GM19467 (cell line): Measurements from ENCODE around the gene DLGAP1.

ENCODE experiments used
- ATAC-seq: cut with Tn5 transposase; IDR thresholded peaks from one replicate; pipeline ENCODE4 v1.9.1; 2021; ENCODE audit warnings: mild to moderate bottlenecking, moderate library complexity; ENCODE audit not compliant: unreplicated experiment

The DLGAP1 gene

GRCh38 chr18:3836483-3837335, 618.4 kb downstream of the DLGAP1 start:
- ATAC-seq: no peak

GRCh38 chr18:3832025-3832638, 623.0 kb downstream of the DLGAP1 start:
- ATAC-seq: no peak

GRCh38 chr18:3830604-3831003, 624.5 kb downstream of the DLGAP1 start:
- ATAC-seq: no peak

DNA sequence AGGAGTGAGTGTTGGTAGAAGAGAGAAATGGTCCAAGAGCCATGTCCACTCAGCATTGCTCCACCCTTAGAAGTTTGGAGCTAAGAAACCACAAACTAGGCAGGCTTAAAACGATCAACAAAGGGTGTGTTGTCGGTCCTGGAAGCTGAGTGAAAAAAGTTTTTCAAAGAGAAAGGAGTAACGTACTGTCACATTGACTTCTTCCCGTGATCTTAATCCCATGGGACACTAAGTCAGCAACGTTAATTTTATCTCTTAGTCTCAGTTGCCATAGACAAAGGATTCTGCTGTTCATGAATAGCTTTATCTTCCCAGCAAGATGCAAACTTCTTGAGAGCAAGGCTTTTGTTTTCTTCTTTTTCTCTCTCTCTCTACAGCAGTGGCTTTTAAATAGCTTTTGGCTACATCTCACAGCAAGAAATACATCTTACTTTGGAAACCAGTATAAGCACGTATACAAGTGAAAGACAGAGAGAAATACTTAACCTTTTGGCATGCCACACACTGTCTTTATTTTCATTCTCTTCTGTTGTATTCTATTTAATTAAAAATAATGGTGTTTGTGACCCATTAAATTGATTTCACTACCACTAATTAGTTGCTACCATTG, 627.8 kb downstream of the DLGAP1 start:
- ATAC-seq: no peak

DNA sequence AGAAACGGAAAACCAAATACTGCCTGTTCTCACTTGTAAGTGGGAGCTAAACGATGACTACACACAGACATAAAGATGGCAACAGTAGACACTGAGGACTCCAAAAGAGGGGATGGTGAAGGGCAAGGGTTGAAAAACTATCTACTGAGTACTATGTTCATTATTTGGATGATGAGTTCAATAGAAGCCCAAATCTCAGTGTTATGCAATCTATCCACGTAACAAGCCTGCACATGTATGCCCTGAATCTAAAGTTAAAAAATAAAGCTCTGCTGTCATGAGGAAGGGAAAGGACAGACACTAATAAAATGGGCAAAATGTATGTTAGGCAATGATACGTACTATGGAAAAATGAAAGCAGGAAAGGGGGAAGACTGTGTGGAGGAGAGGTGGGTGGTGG, 629.1 kb downstream of the DLGAP1 start:
- no peak for ATAC-seq

DNA sequence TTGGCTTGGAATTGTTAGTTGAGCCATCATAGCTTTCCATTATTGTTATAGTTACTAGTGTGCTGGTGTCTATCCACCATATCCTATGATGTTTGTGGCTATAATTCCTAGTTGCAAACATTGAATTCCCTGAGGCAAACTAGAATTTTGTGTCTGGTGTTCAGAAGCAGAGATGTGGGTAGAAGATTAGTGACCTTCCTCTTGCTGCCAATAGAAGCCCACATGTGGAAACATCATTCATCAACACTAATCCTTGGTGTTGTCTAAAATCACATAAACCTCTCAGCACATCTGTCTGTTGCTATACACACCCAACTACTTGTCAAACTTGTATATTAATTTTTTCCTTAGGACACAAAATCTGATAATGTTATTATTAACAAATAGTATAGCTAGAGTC, 631.0 kb downstream of the DLGAP1 start:
- ATAC-seq: no peak

- ATAC-seq: no peak
These were observed 632.0 kb downstream of the DLGAP1 start for GRCh38 chr18:3823073-3823472.

DNA sequence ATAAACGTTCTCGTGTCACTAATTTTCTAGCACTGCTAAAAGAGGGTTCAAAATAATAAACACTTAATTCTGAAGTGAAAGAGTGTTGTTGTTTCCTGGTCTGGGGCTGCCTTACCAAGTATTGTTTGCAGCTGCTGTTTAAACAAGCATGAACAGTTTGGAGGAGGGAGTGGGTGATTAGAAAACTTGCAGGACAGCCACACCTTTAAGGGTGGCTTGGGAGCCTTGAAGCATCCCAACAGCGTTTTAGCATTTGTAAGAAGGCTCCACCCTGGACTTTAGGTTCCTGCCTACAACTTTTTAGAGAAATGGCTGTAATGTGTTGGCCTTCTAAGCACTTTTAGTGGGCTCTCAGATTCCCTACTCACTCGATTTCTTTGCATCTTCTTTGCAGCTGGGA, 633.6 kb downstream of the DLGAP1 start:
- no peak for ATAC-seq

- no peak for ATAC-seq
These were observed 635.1 kb downstream of the DLGAP1 start for GRCh38 chr18:3819961-3820360.

DNA sequence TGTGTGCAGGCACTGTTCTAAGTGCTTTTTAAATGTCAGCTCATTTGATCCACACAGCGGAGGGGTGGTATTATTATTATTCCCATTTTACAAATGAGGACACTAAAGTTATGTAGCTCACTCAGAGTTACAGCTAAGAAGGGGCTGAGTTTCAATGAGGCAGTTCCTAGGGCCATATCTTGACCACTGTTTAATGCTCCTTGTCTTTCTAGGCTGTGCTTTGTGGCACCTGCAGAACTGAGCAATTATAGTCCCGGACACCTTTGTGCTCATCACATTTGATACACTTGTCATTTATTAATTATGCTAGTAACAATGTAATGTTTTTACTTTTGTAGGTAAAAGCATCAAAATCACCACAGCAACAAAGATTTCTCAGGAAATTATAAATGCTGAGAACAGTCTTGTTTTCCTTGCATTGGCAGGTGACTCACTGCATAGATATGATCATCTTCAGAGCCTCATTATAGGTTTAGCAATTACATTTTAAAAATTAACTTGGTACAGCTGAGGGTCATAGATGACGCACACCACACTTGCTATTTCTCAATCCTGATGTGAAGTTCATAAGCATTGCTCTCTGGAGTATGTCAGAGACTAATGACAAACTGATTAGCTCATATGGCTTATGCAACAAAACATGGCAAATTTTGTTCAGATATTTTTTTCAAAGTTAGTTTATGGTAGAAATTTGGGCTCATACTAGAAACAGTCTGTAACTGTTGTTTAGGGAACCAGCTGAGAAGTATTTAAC, 638.3 kb downstream of the DLGAP1 start:
- no peak for ATAC-seq

- ATAC-seq: no peak
These were observed 639.1 kb downstream of the DLGAP1 start for GRCh38 chr18:3815991-3816390.

DNA sequence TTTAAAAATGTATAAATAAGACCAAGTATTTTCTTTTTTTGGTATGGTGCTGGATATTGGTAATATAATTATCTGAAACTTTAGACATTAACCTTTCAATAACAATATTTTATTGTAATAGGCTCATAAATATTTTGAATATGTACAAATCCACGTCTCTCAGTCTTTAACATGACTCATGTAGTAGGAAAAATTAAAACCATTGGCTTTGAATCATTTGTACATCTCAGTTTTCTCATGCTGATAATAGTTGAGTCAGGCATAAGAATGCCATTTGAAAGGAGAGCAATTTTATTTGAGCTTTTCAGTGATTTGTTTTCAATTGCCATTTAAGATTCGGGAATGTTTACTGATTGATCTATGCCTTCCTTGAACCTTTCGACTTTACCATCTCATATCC, 640.3 kb downstream of the DLGAP1 start:
- ATAC-seq: no peak

GRCh38 chr18:3810296-3810695, 644.8 kb downstream of the DLGAP1 start:
- ATAC-seq: no peak

GRCh38 chr18:3808985-3809780, 645.9 kb downstream of the DLGAP1 start:
- no peak for ATAC-seq

DNA sequence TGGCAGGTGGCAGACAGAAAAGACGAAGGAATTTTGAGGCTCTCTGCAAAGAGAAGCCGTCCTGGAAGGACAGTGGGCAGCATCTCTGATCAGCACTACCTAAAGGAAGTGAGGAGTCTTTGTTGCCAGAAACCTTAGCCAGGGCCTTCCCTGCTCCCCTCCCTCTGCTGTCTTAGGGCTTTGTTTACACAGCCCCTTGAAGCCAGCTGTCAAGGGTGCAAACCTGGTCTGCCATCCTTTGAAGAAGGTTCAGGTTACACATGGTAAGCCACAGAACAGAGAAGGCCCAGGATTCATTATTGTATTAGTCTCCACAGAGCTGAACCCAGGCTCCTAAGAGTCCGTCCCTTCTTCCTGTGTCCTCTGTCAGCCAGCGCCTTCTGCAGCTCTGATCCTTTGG, 648.5 kb downstream of the DLGAP1 start:
- ATAC-seq: no peak

GRCh38 chr18:3804336-3804735, 650.8 kb downstream of the DLGAP1 start:
- ATAC-seq: no peak

DNA sequence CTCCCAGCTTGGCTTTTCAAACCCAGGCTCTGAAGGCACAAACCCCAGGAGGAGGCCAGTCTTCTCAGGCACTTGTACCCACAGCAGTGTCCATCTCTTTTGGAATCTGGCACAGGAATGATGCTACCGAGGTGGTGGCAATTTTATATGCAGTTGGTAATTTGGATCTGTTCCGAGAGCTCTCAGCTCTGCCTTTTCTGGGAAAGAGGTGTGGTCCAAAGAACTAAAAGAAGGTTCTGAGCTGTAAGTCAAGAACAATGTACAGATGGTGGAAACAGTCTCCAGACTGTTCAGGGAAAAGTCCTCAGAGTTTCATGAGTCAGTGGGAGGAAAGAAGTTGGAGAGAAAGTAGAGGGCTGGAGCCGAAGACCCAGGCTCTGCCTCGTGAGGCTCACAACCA, 651.8 kb downstream of the DLGAP1 start:
- ATAC-seq: no peak

DNA sequence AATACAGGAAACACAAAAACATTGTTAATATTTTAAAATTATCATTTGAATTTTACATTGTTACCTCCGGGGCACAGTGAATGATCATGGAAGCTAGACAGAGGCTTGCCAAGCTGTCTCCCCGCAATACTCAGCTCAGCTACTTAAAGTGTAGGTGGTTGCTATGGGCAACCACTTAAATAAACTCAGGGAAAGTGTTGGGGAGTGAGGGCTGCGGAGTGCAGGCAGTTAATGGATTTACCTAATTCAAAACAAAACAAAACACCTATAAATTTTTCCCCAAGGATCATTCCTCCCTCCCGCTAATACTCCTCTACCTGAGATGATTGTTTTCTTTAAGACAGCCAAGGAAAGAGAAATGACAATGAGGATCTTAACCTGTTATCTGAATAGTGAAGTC, 655.6 kb downstream of the DLGAP1 start:
- no peak for ATAC-seq

- ATAC-seq: no peak
These were observed 657.1 kb downstream of the DLGAP1 start for GRCh38 chr18:3798032-3798431.

DNA sequence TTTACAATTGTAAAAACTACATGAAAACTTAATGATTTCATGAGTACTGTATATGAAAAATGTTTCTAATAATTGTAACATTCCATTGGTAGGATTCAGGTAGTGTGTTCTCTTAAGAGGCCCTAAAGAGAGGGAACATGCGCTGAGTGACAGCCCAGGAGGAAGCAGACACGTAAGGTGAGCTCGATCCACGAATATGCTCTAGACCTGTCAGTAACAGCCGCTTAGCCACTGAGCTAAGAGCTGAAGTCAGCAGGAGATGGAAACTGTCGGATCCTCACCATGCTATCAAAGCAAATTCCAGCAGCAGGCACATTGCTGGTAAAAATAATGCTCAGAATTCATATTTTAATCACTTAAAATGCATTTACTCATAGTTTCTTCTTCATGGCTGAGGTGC, 658.7 kb downstream of the DLGAP1 start:
- no peak for ATAC-seq
